WTC11 (cell line): Measurements from ENCODE around the gene C5AR1. TPM values are rescaled to one million over a fixed set of nuclear protein-coding genes. Genes with fewer than 3 reads are reported as not detected.
A peak's percentile ranks its signal among the peaks of the same experiment; 100 is the strongest.
"Not testable (repeated sequence)": the region's sequence is repeated elsewhere in the genome, so short reads cannot be mapped to it uniquely, and the experiment has no call there.

Source experiments
- ATAC-seq: fragments of 200-7000 bp; cut with Tn5 transposase; 2 replicates; pipeline ENCODE4 v1.10.0; 2021; ENCODE audit warnings: mild to moderate bottlenecking, moderate library complexity
- CTCF ChIA-PET: fragments of 300-600 bp; sonication (Branson Sonifier 250); formaldehyde crosslinking; loops from one replicate; lab custom pipeline; 2021; ENCODE audit warnings: antibody characterized with exemption; lab: Charles Lee
- POLR2A ChIA-PET: fragments of 350-600 bp; sonication (Branson Sonifier 250); formaldehyde crosslinking; loops from one replicate; lab custom pipeline; 2021; ENCODE audit warnings: antibody characterized with exemption; lab: Charles Lee
- DNase-seq: peaks from one replicate; pipeline ENCODE4 v3.0.0; 2021; ENCODE audit warnings: low spot score
- H3K27ac Mint-ChIP-seq: 2 replicates; pipeline ENCODE4 v1.8.0; 2021; ENCODE audit warnings: mixed read lengths
- H3K27me3 Mint-ChIP-seq: 2 replicates; pipeline ENCODE4 v1.8.0; 2021; ENCODE audit warnings: low read depth, mild to moderate bottlenecking, moderate library complexity, mixed read lengths
- H3K36me3 Mint-ChIP-seq: 2 replicates; pipeline ENCODE4 v1.8.0; 2021; ENCODE audit warnings: mixed read lengths
- H3K4me1 Mint-ChIP-seq: 2 replicates; pipeline ENCODE4 v1.8.0; 2022; ENCODE audit warnings: mixed read lengths
- H3K4me3 Mint-ChIP-seq: 2 replicates; pipeline ENCODE4 v1.8.0; 2021; ENCODE audit warnings: mild to moderate bottlenecking, moderate library complexity, mixed read lengths
- H3K9me3 Mint-ChIP-seq: 2 replicates; pipeline ENCODE4 v1.8.0; 2021; ENCODE audit warnings: mixed read lengths
- CREB1 ChIP-seq: sonication (generic); formaldehyde crosslinking; IDR thresholded peaks from 2 replicates; pipeline ENCODE4 v1.8.0; 2023; ENCODE audit warnings: mild to moderate bottlenecking, missing genetic modification reagents
- ESRRA ChIP-seq: sonication (generic); formaldehyde crosslinking; IDR thresholded peaks from 2 replicates; pipeline ENCODE4 v1.8.1; 2022; ENCODE audit warnings: mild to moderate bottlenecking, missing genetic modification reagents, borderline replicate concordance
- IRF2 ChIP-seq: sonication (generic); formaldehyde crosslinking; IDR thresholded peaks from 2 replicates; pipeline ENCODE4 v1.8.0; 2022; ENCODE audit warnings: low read depth, missing genetic modification reagents, borderline replicate concordance
- NFATC4 ChIP-seq: fragments of 250-450 bp; sonication (Bioruptor Pico); IDR thresholded peaks from 2 replicates; pipeline ENCODE4 v1.9.0; 2021; ENCODE audit warnings: mild to moderate bottlenecking
- NFE2L1 ChIP-seq: sonication (generic); formaldehyde crosslinking; IDR thresholded peaks from 2 replicates; pipeline ENCODE4 v1.8.1; 2023; ENCODE audit warnings: missing genetic modification reagents
- NFYB ChIP-seq: sonication (generic); formaldehyde crosslinking; conservative IDR thresholded peaks from 2 replicates; pipeline ENCODE4 v1.8.0; 2022; ENCODE audit warnings: low read depth, missing genetic modification reagents
- SOX15 ChIP-seq: fragments of 250-450 bp; sonication (Bioruptor Pico); IDR thresholded peaks from 2 replicates; pipeline ENCODE4 v1.9.0; 2021; ENCODE audit warnings: mild to moderate bottlenecking
- TCF7 ChIP-seq: sonication (generic); formaldehyde crosslinking; IDR thresholded peaks from 2 replicates; pipeline ENCODE4 v1.8.0; 2022; ENCODE audit warnings: mild to moderate bottlenecking, low read depth, missing genetic modification reagents, moderate library complexity
- USF1 ChIP-seq: sonication (generic); formaldehyde crosslinking; IDR thresholded peaks from 2 replicates; pipeline ENCODE4 v1.8.0; 2022; ENCODE audit warnings: mild to moderate bottlenecking, missing genetic modification reagents
- ZNF281 ChIP-seq: sonication (generic); formaldehyde crosslinking; IDR thresholded peaks from 2 replicates; pipeline ENCODE4 v1.8.0; 2023; ENCODE audit warnings: mild to moderate bottlenecking, missing genetic modification reagents
- ZNF317 ChIP-seq: sonication (generic); formaldehyde crosslinking; IDR thresholded peaks from 2 replicates; pipeline ENCODE4 v1.8.1; 2023; ENCODE audit warnings: low read depth, mild to moderate bottlenecking, moderate library complexity, missing genetic modification reagents, borderline replicate concordance
- total RNA-seq: library from RNA; stranded (reverse); gene quantifications from 3 replicates; pipeline ENCODE4 v1.2.3, GENCODE V29; 2021
- TF ChIP-seq, protein P1 (sequence below): sonication (generic); formaldehyde crosslinking; IDR thresholded peaks from 2 replicates; pipeline ENCODE4 v1.8.0; 2022; ENCODE audit warnings: mild to moderate bottlenecking, missing genetic modification reagents
- TF ChIP-seq, protein P2 (sequence below): fragments of 250-450 bp; sonication (Bioruptor Pico); IDR thresholded peaks from 2 replicates; pipeline ENCODE4 v1.9.0; 2021; ENCODE audit warnings: moderate library complexity, mild to moderate bottlenecking, inconsistent platforms, borderline replicate concordance
- TF ChIP-seq, protein P3 (sequence below): fragments of 250-450 bp; sonication (Bioruptor Pico); IDR thresholded peaks from 2 replicates; pipeline ENCODE4 v1.8.0; 2021; ENCODE audit warnings: mild to moderate bottlenecking

C5AR1 gene
- total RNA-seq, 1 experiment from 2014 or later: 0.28 TPM

DNA sequence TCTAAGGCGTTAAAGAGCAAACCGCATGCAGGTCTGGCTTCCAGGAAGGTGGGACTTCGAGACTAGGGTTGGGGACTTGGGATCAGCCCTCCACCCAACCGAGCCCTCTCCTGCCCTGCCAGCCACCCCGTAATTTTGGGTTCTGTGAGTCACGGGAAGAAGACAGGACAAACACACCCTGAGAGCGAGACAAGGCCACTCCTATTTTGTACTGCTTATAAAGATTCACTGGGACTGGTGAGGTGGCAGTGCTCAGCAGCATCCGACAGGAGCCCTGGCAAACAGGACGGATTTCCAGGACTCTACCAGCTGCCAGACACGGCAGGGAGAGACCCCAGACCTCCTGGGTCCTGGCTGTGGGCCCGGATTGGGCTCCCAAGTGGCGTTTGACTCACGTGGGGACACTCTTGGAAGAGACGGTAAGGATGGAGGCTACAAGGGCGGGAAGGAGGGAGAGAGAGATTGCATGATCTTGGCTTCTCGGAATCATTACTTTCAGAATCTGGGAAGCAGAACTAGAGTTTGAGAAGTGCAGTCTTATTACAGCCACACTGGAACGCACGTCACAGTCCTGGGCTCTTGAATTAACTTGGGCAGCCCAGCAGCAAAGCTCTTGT lies 22.4 kb downstream of the C5AR1 start, which contains the start of gene C5AR2 (continued):
- no peak for TF ChIP-seq IRF2

DNA sequence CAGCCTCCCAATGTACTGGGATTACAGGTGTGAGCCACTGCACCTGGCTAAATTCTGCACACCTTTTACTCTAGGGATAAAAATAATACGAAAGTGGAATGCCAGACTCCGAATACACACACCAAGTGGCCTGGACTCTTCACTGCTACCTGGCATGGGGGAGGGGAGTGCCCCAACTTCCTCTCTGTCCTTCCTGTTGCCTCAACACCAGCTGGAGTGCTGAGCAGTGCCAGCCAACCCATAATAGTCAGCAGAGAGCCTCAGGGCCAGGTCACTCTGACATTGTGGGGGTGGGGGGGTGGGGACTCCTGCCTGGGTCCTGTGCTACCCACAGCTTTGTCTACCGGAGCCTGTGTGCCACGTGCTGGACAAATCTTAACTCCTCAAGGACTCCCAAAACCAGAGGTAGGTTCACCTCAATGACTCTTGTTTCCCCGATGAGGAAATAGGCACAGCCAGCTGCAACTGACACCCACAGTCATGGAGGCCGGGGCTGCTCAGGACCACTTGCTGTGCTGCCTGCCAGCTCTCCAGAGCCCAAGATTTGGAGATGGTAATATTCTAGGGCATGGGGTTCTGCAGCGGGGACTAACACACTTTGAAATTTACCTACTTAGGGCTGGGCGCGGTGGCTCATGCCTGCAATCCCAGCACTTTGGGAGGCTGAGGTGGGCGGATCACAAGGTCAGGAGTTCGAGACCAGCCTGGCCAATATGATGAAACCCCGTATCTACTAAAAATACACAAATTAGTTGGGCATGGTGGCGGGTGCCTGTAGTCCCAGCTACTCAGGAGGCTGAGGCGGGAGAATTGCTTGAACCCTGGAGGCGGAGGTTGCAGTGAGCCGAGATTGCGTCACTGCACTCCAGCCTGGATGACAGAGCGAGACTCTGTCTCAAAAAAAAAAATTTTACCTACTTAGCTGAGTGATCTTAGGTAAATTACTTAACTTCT lies 27.4 kb downstream of the C5AR1 start:
- DNase-seq, H3K4me3 Mint-ChIP-seq, H3K9me3 Mint-ChIP-seq, H3K27me3 Mint-ChIP-seq, H3K4me1 Mint-ChIP-seq, POLR2A ChIA-PET, H3K36me3 Mint-ChIP-seq: not testable (repeated sequence)
- CTCF ChIA-PET: interaction anchor here (9.3 kb wide), 1 partner anchor 12 kb away, joined by 61 read pairs; the partner anchor contains the start of gene DHX34
- ATAC-seq: peak; percentile 63
- peak overlapping the region; percentile 4 for H3K27ac Mint-ChIP-seq

DNA sequence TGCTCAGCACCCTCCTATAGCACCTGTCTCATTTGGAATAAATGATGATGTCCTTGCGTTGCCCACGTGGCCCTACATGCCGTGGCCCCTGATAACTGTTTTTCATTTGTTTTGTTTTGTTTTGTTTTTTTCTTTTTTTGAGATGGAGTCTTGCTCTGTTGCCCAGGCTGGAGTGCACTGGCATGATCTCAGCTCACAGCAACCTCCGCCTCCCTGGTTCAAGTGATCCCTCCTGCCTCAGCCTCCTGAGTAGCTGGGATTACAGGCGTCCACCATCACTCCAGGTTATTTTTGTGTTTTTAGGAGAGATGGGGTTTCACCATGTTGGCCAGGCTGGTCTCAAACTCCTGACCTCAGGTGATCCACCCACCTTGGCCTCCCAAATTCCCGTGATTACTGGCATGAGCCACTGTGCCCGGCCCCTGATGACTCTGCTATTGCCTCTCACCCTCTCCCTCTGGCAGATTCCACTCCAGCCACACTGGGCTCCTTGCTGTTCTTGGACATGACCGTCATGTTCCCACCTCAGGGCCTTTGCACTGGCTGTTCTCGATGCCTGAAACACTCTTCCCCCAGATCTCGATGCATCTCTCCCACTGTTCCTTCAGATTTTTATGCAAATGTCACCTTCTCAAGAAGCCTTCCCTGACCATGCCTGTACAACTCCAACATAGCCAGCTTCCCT lies 29.7 kb downstream of the C5AR1 start:
- H3K27me3 Mint-ChIP-seq: peaks cover 5% of the 10 kb centered on the region; the same call in 1 of the 2 replicates
- H3K4me1 Mint-ChIP-seq: peaks cover 5% of the 10 kb centered on the region
- CTCF ChIA-PET: interaction anchor here (9.3 kb wide), 1 partner anchor 10 kb away, joined by 61 read pairs; the partner anchor contains the start of gene DHX34
- H3K36me3 Mint-ChIP-seq: no peaks in the 10 kb centered on the region
- 0 out of 2 replicates have a peak, but pooled peaks cover 4% of the 10 kb centered on the region for H3K9me3 Mint-ChIP-seq
- POLR2A ChIA-PET: interaction anchor here (1.5 kb wide), 1 partner anchor 10 kb away, joined by 5 read pairs; the partner anchor contains the start of gene DHX34
- DNase-seq: no peak
- H3K4me3 Mint-ChIP-seq: no peak overlapping the region
- no peak overlapping the region for H3K27ac Mint-ChIP-seq
- ATAC-seq: no peak
- TF ChIP-seq SOX15 (CRISPR knock-in tag) (no peak), USF1 (CRISPR knock-in tag) (no peak)

GRCh38 chr19:47340477-47341208 lies 31.0 kb downstream of the C5AR1 start:
- TF ChIP-seq ZNF317 (CRISPR knock-in tag) (no peak), NFYB (no peak)
- DNase-seq (no peak), ATAC-seq (no peak)
- no peak overlapping the region for H3K4me3 Mint-ChIP-seq
- POLR2A ChIA-PET: interaction anchor here (0.5 to 1.0 kb wide), 2 partner anchors 35 to 83 kb away, joined by 3 read pairs; no protein-coding TSS in a partner anchor
- H3K9me3 Mint-ChIP-seq: 0 out of 2 replicates have a peak, but pooled peaks cover 4% of the 10 kb centered on the region
- peaks cover 5% of the 10 kb centered on the region; the same call in 1 of the 2 replicates for H3K27me3 Mint-ChIP-seq
- CTCF ChIA-PET: interaction anchor here (1.1 to 9.3 kb wide), 2 partner anchors 9 to 51 kb away, joined by 4 to 61 read pairs; partner anchors contain the start of gene DHX34
- peaks cover 5% of the 10 kb centered on the region for H3K4me1 Mint-ChIP-seq
- H3K36me3 Mint-ChIP-seq: no peaks in the 10 kb centered on the region
- no peak overlapping the region for H3K27ac Mint-ChIP-seq

DNA sequence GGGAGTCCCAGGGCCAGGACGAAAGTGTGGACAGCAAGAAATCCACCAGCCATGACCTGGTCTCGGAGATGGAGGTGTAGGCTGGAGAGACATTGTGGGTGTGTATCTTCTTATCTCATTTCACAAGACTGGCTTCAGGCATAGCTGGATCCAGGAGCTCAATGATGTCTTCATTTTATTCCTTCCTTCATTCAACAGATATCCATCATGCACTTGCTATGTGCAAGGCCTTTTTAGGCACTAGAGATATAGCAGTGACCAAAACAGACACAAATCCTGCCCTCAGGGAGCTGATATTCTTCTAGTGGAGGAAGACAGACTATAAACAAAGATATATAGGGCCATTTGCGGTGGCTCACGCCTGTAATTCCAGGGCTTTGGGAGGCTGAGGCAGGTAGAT lies 32.1 kb downstream of the C5AR1 start:
- no peak overlapping the region; the same call in 1 of the 2 replicates for H3K27ac Mint-ChIP-seq
- H3K4me3 Mint-ChIP-seq: no peak overlapping the region
- H3K9me3 Mint-ChIP-seq: 0 out of 2 replicates have a peak, but pooled peaks cover 4% of the 10 kb centered on the region
- no peaks in the 10 kb centered on the region for H3K36me3 Mint-ChIP-seq
- ChIA-PET CTCF (no interaction called here), POLR2A (interaction anchor here (1.0 kb wide), 1 partner anchor 85 kb away, joined by 3 read pairs; no protein-coding TSS in a partner anchor)
- peaks cover 5% of the 10 kb centered on the region; the same call in 1 of the 2 replicates for H3K27me3 Mint-ChIP-seq
- no peak for DNase-seq
- no peak for ATAC-seq
- peaks cover under 1% of the 10 kb centered on the region for H3K4me1 Mint-ChIP-seq
- TF ChIP-seq TCF7 (CRISPR knock-in tag): no peak
- TF ChIP-seq, protein P1, sequence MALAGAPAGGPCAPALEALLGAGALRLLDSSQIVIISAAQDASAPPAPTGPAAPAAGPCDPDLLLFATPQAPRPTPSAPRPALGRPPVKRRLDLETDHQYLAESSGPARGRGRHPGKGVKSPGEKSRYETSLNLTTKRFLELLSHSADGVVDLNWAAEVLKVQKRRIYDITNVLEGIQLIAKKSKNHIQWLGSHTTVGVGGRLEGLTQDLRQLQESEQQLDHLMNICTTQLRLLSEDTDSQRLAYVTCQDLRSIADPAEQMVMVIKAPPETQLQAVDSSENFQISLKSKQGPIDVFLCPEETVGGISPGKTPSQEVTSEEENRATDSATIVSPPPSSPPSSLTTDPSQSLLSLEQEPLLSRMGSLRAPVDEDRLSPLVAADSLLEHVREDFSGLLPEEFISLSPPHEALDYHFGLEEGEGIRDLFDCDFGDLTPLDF (CRISPR knock-in tag): no peak
- TF ChIP-seq NFE2L1 (CRISPR knock-in tag): no peak
- TF ChIP-seq NFATC4: no peak
- TF ChIP-seq ZNF281 (CRISPR knock-in tag): no peak
- no peak for TF ChIP-seq CREB1 (CRISPR knock-in tag)
- TF ChIP-seq, protein P2, sequence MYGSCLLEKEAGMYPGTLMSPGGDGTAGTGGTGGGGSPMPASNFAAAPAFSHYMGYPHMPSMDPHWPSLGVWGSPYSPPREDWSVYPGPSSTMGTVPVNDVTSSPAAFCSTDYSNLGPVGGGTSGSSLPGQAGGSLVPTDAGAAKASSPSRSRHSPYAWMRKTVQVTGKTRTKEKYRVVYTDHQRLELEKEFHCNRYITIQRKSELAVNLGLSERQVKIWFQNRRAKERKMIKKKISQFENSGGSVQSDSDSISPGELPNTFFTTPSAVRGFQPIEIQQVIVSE: no peak
- no peak for TF ChIP-seq ESRRA
- TF ChIP-seq, protein P3, sequence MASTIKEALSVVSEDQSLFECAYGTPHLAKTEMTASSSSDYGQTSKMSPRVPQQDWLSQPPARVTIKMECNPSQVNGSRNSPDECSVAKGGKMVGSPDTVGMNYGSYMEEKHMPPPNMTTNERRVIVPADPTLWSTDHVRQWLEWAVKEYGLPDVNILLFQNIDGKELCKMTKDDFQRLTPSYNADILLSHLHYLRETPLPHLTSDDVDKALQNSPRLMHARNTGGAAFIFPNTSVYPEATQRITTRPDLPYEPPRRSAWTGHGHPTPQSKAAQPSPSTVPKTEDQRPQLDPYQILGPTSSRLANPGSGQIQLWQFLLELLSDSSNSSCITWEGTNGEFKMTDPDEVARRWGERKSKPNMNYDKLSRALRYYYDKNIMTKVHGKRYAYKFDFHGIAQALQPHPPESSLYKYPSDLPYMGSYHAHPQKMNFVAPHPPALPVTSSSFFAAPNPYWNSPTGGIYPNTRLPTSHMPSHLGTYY: no peak
